HEK293 (cell line): ENCODE results near the gene NEAT1.

Experiments used
- CTCF ChIA-PET: fragments of 350-600 bp; formaldehyde crosslinking; extraction: SDS; loops from one replicate; lab custom pipeline; 2021; ENCODE audit warnings: antibody characterized with exemption; lab: Yijun Ruan, JAX
- POLR2A ChIA-PET: fragments of 300-600 bp; formaldehyde crosslinking; extraction: SDS; loops from one replicate; lab custom pipeline; 2020; ENCODE audit warnings: antibody characterized with exemption, inconsistent platforms; lab: Yijun Ruan, JAX
- H3K27ac ChIP-seq: fragments of 200-500 bp; sonication (Bioruptor generic); 2 replicates; pipeline ENCODE4 v1.5.1; 2014; ENCODE audit warnings: low read depth, low read length, control low read depth, inconsistent platforms; ENCODE audit errors: extremely low read depth
- H3K36me3 ChIP-seq, 2 experiments: fragments of 200-500 bp in 1 of 2; sonication (Bioruptor generic) in 1 of 2; 1 replicate in 1 of 2; 2 replicates in 1 of 2; pipeline ENCODE4 v1.5.1; 2014 to 2017; ENCODE audit warnings: inconsistent platforms in 2 of 2, low read length in 2 of 2; ENCODE audit not compliant: control insufficient read depth in 2 of 2, insufficient read depth in 1 of 2
- H3K4me1 ChIP-seq: fragments of 200-500 bp; sonication (Bioruptor generic); 2 replicates; pipeline ENCODE4 v1.5.1; 2014; ENCODE audit warnings: mild to moderate bottlenecking, low read length, inconsistent platforms; ENCODE audit not compliant: control insufficient read depth, insufficient read depth
- H3K4me3 ChIP-seq: 2 replicates; pipeline ENCODE4 v1.5.1; 2011; ENCODE audit warnings: low read depth, mild to moderate bottlenecking, control low read depth, low read length, moderate library complexity
- H3K9me3 ChIP-seq: fragments of 200-500 bp; sonication (Bioruptor generic); 2 replicates; pipeline ENCODE4 v1.5.1; 2014; ENCODE audit warnings: low read depth, low read length, inconsistent platforms; ENCODE audit not compliant: control insufficient read depth, insufficient read depth
- IKZF3 ChIP-seq: fragments of 450-650 bp; IDR thresholded peaks from 2 replicates; pipeline ENCODE4 v1.5.0; 2018; ENCODE audit warnings: missing biosample characterization, mild to moderate bottlenecking, missing genetic modification characterization, moderate library complexity
- KLF16 ChIP-seq: fragments of 450-650 bp; formaldehyde crosslinking; IDR thresholded peaks from 2 replicates; pipeline ENCODE4 v1.5.1; 2017; ENCODE audit warnings: missing biosample characterization, missing genetic modification characterization
- OVOL3 ChIP-seq: fragments of 450-650 bp; formaldehyde crosslinking; IDR thresholded peaks from 2 replicates; pipeline ENCODE4 v1.5.1; 2016; ENCODE audit warnings: missing biosample characterization, missing genetic modification characterization
- TRIM28 ChIP-seq: IDR thresholded peaks from 2 replicates; pipeline ENCODE4 v1.6.1; 2011; ENCODE audit warnings: low read length, control low read depth, borderline replicate concordance
- ZBTB17 ChIP-seq: fragments of 450-650 bp; formaldehyde crosslinking; IDR thresholded peaks from 2 replicates; pipeline ENCODE4 v1.5.1; 2016; ENCODE audit warnings: missing biosample characterization, missing genetic modification characterization
- ZBTB20 ChIP-seq: fragments of 450-650 bp; formaldehyde crosslinking; IDR thresholded peaks from 2 replicates; pipeline ENCODE4 v1.5.1; 2016; ENCODE audit warnings: missing biosample characterization, missing genetic modification characterization
- ZEB2 ChIP-seq: fragments of 450-650 bp; formaldehyde crosslinking; IDR thresholded peaks from 2 replicates; pipeline ENCODE4 v1.5.1; 2016; ENCODE audit warnings: missing biosample characterization, missing genetic modification characterization
- ZFHX2 ChIP-seq: fragments of 450-650 bp; formaldehyde crosslinking; conservative IDR thresholded peaks from 2 replicates; pipeline ENCODE4 v1.5.1; 2016; ENCODE audit warnings: missing biosample characterization, missing genetic modification characterization
- ZNF132 ChIP-seq: fragments of 450-650 bp; formaldehyde crosslinking; IDR thresholded peaks from 2 replicates; pipeline ENCODE4 v1.5.1; 2017; ENCODE audit warnings: missing biosample characterization, missing genetic modification characterization, borderline replicate concordance
- ZNF302 ChIP-seq: fragments of 450-650 bp; formaldehyde crosslinking; IDR thresholded peaks from 2 replicates; pipeline ENCODE4 v1.5.1; 2016; ENCODE audit warnings: missing biosample characterization, missing genetic modification characterization, low read depth
- ZNF350 ChIP-seq: fragments of 450-650 bp; formaldehyde crosslinking; IDR thresholded peaks from 2 replicates; pipeline ENCODE4 v1.5.0; 2017; ENCODE audit warnings: missing biosample characterization, mild to moderate bottlenecking, missing genetic modification characterization
- ZNF398 ChIP-seq: fragments of 450-650 bp; formaldehyde crosslinking; IDR thresholded peaks from 2 replicates; pipeline ENCODE4 v1.5.1; 2017; ENCODE audit warnings: missing biosample characterization, missing genetic modification characterization
- ZNF600 ChIP-seq: fragments of 450-650 bp; formaldehyde crosslinking; IDR thresholded peaks from 2 replicates; pipeline ENCODE4 v1.5.1; 2016; ENCODE audit warnings: missing biosample characterization, missing genetic modification characterization
- ZNF830 ChIP-seq: fragments of 450-650 bp; IDR thresholded peaks from 2 replicates; pipeline ENCODE4 v1.5.0; 2018; ENCODE audit warnings: missing biosample characterization, missing genetic modification characterization, low read depth, mild to moderate bottlenecking, moderate library complexity
- TF ChIP-seq, protein P1 (sequence below): fragments of 450-650 bp; formaldehyde crosslinking; IDR thresholded peaks from 2 replicates; pipeline ENCODE4 v1.5.1; 2016; ENCODE audit warnings: missing biosample characterization, missing genetic modification characterization
- TF ChIP-seq, protein P2 (sequence below): fragments of 450-650 bp; formaldehyde crosslinking; IDR thresholded peaks from 2 replicates; pipeline ENCODE4 v1.5.1; 2017; ENCODE audit warnings: missing biosample characterization, missing genetic modification characterization
- TF ChIP-seq, protein P3 (sequence below): fragments of 450-650 bp; formaldehyde crosslinking; IDR thresholded peaks from 2 replicates; pipeline ENCODE4 v1.5.1; 2016; ENCODE audit warnings: missing biosample characterization, missing genetic modification characterization

Gene NEAT1

GRCh38 chr11:65426839-65427690 is 4.5 kb downstream of the NEAT1 start:
- Histone ChIP-seq H3K27ac (peak overlapping the region; percentile 27; the same call in 1 of the 2 replicates), H3K36me3 (peaks cover 0 to 58% of the 10 kb centered on the region in 2 experiments; a peak in 1 of 3 replicates), H3K4me3 (peak overlapping the region; percentile 68), H3K4me1 (no peaks in the 10 kb centered on the region), H3K9me3 (no peaks in the 10 kb centered on the region)
- ChIA-PET POLR2A (interaction anchor here (1.1 to 16.9 kb wide), 8 partner anchors 8 to 72 kb away, joined by 3 to 1129 read pairs (median 4); partner anchors contain the start of genes MALAT1 and SLC25A45), CTCF (no interaction called here)
- TF ChIP-seq ZNF830 (tag by site-specific recombination) = no peak
- TF ChIP-seq ZFHX2 (tag by site-specific recombination) = 0 out of 2 replicates have a peak, but pooled peaks have one; percentile 12
- peak; percentile 54; the same call in 1 of the 2 replicates for TF ChIP-seq IKZF3
- TF ChIP-seq, protein P1, sequence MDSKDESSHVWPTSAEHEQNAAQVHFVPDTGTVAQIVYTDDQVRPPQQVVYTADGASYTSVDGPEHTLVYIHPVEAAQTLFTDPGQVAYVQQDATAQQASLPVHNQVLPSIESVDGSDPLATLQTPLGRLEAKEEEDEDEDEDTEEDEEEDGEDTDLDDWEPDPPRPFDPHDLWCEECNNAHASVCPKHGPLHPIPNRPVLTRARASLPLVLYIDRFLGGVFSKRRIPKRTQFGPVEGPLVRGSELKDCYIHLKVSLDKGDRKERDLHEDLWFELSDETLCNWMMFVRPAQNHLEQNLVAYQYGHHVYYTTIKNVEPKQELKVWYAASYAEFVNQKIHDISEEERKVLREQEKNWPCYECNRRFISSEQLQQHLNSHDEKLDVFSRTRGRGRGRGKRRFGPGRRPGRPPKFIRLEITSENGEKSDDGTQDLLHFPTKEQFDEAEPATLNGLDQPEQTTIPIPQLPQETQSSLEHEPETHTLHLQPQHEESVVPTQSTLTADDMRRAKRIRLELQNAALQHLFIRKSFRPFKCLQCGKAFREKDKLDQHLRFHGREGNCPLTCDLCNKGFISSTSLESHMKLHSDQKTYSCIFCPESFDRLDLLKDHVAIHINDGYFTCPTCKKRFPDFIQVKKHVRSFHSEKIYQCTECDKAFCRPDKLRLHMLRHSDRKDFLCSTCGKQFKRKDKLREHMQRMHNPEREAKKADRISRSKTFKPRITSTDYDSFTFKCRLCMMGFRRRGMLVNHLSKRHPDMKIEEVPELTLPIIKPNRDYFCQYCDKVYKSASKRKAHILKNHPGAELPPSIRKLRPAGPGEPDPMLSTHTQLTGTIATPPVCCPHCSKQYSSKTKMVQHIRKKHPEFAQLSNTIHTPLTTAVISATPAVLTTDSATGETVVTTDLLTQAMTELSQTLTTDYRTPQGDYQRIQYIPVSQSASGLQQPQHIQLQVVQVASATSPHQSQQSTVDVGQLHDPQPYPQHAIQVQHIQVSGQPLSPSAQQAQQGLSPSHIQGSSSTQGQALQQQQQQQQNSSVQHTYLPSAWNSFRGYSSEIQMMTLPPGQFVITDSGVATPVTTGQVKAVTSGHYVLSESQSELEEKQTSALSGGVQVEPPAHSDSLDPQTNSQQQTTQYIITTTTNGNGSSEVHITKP (tag by site-specific recombination) = peak; percentile 49; the same call in 1 of the 2 replicates
- peak; percentile 88 for TF ChIP-seq ZBTB17 (tag by site-specific recombination)
- TF ChIP-seq ZEB2 = 0 out of 2 replicates have a peak, but pooled peaks have one; percentile 10
- TF ChIP-seq, protein P2, sequence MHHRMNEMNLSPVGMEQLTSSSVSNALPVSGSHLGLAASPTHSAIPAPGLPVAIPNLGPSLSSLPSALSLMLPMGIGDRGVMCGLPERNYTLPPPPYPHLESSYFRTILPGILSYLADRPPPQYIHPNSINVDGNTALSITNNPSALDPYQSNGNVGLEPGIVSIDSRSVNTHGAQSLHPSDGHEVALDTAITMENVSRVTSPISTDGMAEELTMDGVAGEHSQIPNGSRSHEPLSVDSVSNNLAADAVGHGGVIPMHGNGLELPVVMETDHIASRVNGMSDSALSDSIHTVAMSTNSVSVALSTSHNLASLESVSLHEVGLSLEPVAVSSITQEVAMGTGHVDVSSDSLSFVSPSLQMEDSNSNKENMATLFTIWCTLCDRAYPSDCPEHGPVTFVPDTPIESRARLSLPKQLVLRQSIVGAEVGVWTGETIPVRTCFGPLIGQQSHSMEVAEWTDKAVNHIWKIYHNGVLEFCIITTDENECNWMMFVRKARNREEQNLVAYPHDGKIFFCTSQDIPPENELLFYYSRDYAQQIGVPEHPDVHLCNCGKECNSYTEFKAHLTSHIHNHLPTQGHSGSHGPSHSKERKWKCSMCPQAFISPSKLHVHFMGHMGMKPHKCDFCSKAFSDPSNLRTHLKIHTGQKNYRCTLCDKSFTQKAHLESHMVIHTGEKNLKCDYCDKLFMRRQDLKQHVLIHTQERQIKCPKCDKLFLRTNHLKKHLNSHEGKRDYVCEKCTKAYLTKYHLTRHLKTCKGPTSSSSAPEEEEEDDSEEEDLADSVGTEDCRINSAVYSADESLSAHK (tag by site-specific recombination) = no peak
- TF ChIP-seq ZNF600 = peak; percentile 77
- TF ChIP-seq ZNF398 (tag by site-specific recombination) = 0 out of 2 replicates have a peak, but pooled peaks have one; percentile 6
- TF ChIP-seq ZNF132 (tag by site-specific recombination) = no peak
- peak; percentile 10; the same call in 1 of the 2 replicates for TF ChIP-seq TRIM28
- no peak for TF ChIP-seq OVOL3
- TF ChIP-seq, protein P3, sequence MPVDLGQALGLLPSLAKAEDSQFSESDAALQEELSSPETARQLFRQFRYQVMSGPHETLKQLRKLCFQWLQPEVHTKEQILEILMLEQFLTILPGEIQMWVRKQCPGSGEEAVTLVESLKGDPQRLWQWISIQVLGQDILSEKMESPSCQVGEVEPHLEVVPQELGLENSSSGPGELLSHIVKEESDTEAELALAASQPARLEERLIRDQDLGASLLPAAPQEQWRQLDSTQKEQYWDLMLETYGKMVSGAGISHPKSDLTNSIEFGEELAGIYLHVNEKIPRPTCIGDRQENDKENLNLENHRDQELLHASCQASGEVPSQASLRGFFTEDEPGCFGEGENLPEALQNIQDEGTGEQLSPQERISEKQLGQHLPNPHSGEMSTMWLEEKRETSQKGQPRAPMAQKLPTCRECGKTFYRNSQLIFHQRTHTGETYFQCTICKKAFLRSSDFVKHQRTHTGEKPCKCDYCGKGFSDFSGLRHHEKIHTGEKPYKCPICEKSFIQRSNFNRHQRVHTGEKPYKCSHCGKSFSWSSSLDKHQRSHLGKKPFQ = 0 out of 2 replicates have a peak, but pooled peaks have one; percentile 10
- no peak for TF ChIP-seq ZNF350 (tag by site-specific recombination)
- TF ChIP-seq ZBTB20 (tag by site-specific recombination) = peak; percentile 45; the same call in 1 of the 2 replicates
- no peak for TF ChIP-seq KLF16 (tag by site-specific recombination)
- no peak for TF ChIP-seq ZNF302 (tag by site-specific recombination)
- TF ChIP-seq, all 188 proteins: peak for 10
